Mesothelial cell of epicardium (in vitro differentiated cells): ENCODE measurements around the gene CRYBA1. TPM values are rescaled to one million over a fixed set of nuclear protein-coding genes. Genes with fewer than 3 reads are reported as not detected.

ENCODE experiments used
- DNase-seq, 2 experiments: peaks; one replicate each; pipeline ENCODE4 v3.0.0; 2021; ENCODE audit warnings: low spot score in 2 of 2; ENCODE audit not compliant: unreplicated experiment in 2 of 2
- H3K27ac Mint-ChIP-seq: 2 replicates; pipeline ENCODE4 v1.8.0; 2021; ENCODE audit warnings: mixed read lengths
- H3K27me3 Mint-ChIP-seq: 2 replicates; pipeline ENCODE4 v1.8.0; 2021; ENCODE audit warnings: low read depth, mixed read lengths
- H3K36me3 Mint-ChIP-seq: 2 replicates; pipeline ENCODE4 v1.8.0; 2021; ENCODE audit warnings: mixed read lengths
- H3K4me1 Mint-ChIP-seq: 2 replicates; pipeline ENCODE4 v1.8.0; 2021; ENCODE audit warnings: mixed read lengths
- H3K4me3 Mint-ChIP-seq: 2 replicates; pipeline ENCODE4 v1.8.0; 2021; ENCODE audit warnings: mild to moderate bottlenecking, moderate library complexity, mixed read lengths
- H3K9me3 Mint-ChIP-seq: 2 replicates; pipeline ENCODE4 v1.8.0; 2021; ENCODE audit warnings: mixed read lengths
- CTCF ChIP-seq: fragments of 200-600 bp; sonication (generic); IDR thresholded peaks from one replicate; pipeline ENCODE4 v1.5.0; 2021; ENCODE audit warnings: antibody characterized with exemption; ENCODE audit not compliant: unreplicated experiment
- total RNA-seq: library from RNA; stranded (reverse); gene quantifications from 3 replicates; pipeline ENCODE4 v1.2.1, GENCODE V29; 2021

CRYBA1 gene
- total RNA-seq, 1 donor from 2014 or later, result not detected

- no peak overlapping the region for H3K4me3 Mint-ChIP-seq
- H3K36me3 Mint-ChIP-seq, result no peaks in the 10 kb centered on the region
- no peak for TF ChIP-seq CTCF
- no peak overlapping the region for H3K27ac Mint-ChIP-seq
- no peaks in the 10 kb centered on the region for H3K27me3 Mint-ChIP-seq
- H3K4me1 Mint-ChIP-seq, result no peaks in the 10 kb centered on the region
- H3K9me3 Mint-ChIP-seq, result no peaks in the 10 kb centered on the region
- no peak for DNase-seq
These were observed 560 bp downstream of the CRYBA1 start for GRCh38 chr17:29247219-29247618.

- Mint-ChIP-seq H3K4me1 (no peaks in the 10 kb centered on the region), H3K27me3 (no peaks in the 10 kb centered on the region), H3K27ac (no peak overlapping the region), H3K4me3 (no peak overlapping the region), H3K9me3 (no peaks in the 10 kb centered on the region), H3K36me3 (no peaks in the 10 kb centered on the region)
- DNase-seq, result no peak
- no peak for TF ChIP-seq CTCF
These were observed 2.2 kb downstream of the CRYBA1 start for GRCh38 chr17:29248845-29249244.

- H3K27ac Mint-ChIP-seq, result no peak overlapping the region
These were observed 4.0 kb downstream of the CRYBA1 start for GRCh38 chr17:29250666-29251065.

GRCh38 chr17:29251184-29251583, 4.5 kb downstream of the CRYBA1 start:
- TF ChIP-seq CTCF, result no peak
- no peaks in the 10 kb centered on the region for H3K9me3 Mint-ChIP-seq
- H3K4me1 Mint-ChIP-seq, result peaks cover 3% of the 10 kb centered on the region
- H3K4me3 Mint-ChIP-seq, result no peak overlapping the region
- no peak overlapping the region for H3K27ac Mint-ChIP-seq
- DNase-seq, result no peak
- H3K27me3 Mint-ChIP-seq, result no peaks in the 10 kb centered on the region
- H3K36me3 Mint-ChIP-seq, result peaks cover 5% of the 10 kb centered on the region

More at GRCh38 chr17:29250666-29251065, 4.0 kb downstream of the CRYBA1 start:
- Mint-ChIP-seq H3K4me3 (no peak overlapping the region), H3K4me1 (no peaks in the 10 kb centered on the region), H3K36me3 (peaks cover 5% of the 10 kb centered on the region), H3K9me3 (no peaks in the 10 kb centered on the region), H3K27me3 (no peaks in the 10 kb centered on the region)
- no peak for TF ChIP-seq CTCF
- DNase-seq, result no peak

- no peaks in the 10 kb centered on the region for H3K9me3 Mint-ChIP-seq
- TF ChIP-seq CTCF, result peak; percentile 74
- H3K27me3 Mint-ChIP-seq, result no peaks in the 10 kb centered on the region
- H3K27ac Mint-ChIP-seq, result no peak overlapping the region
- peaks cover 9% of the 10 kb centered on the region for H3K4me1 Mint-ChIP-seq
- H3K36me3 Mint-ChIP-seq, result peaks cover 5% of the 10 kb centered on the region
- DNase-seq, result no peak
- H3K4me3 Mint-ChIP-seq, result no peak overlapping the region
These were observed 5.6 kb downstream of the CRYBA1 start for GRCh38 chr17:29252101-29252791.
